CD14-positive monocyte (primary cell): ENCODE data around the gene ST6GALNAC3. TPM values are rescaled to one million over a fixed set of nuclear protein-coding genes. Genes with fewer than 3 reads are reported as not detected.

Experiments
- DNase-seq, 3 donors: peaks; one replicate each; pipeline ENCODE4 v3.0.0-alpha.2; 2011 to 2022
- H2AFZ ChIP-seq: 2 replicates; pipeline ENCODE4 v1.6.0; 2012; ENCODE audit warnings: mild to moderate bottlenecking, low read depth, low read length, inconsistent platforms; ENCODE audit not compliant: insufficient read depth, poor library complexity, severe bottlenecking
- H3K27ac ChIP-seq, 2 donors: 1 replicate in 1 of 2; 2 replicates in 1 of 2; pipeline ENCODE4 v1.5.1; 2012 to 2013; ENCODE audit warnings: low read length in 2 of 2, control low read depth in 1 of 2, inconsistent platforms in 1 of 2, low read depth in 1 of 2, mild to moderate bottlenecking in 1 of 2
- H3K27me3 ChIP-seq, 2 donors: one replicate each; pipeline versions ENCODE4 v1.6.0 to v1.6.1; 2011 to 2013; ENCODE audit warnings: low read length in 2 of 2; ENCODE audit not compliant: control insufficient read depth in 2 of 2, insufficient read depth in 2 of 2
- H3K36me3 ChIP-seq, 2 donors: replicated peaks in 1 of 2; 1 replicate in 1 of 2; 2 replicates in 1 of 2; pipeline versions ENCODE4 v1.5.1 to v1.6.1; 2012 to 2013; ENCODE audit warnings: low read length in 2 of 2, control low read depth in 1 of 2, inconsistent platforms in 1 of 2, mild to moderate bottlenecking in 1 of 2; ENCODE audit not compliant: insufficient read depth in 2 of 2, control insufficient read depth in 1 of 2
- H3K4me1 ChIP-seq, 2 donors: 1 replicate in 1 of 2; 2 replicates in 1 of 2; pipeline versions ENCODE4 v1.5.1 to v1.6.1; 2012 to 2013; ENCODE audit warnings: low read length in 2 of 2, control low read depth in 1 of 2, inconsistent platforms in 1 of 2, mild to moderate bottlenecking in 1 of 2, moderate library complexity in 1 of 2; ENCODE audit not compliant: insufficient read depth in 2 of 2, control insufficient read depth in 1 of 2
- H3K4me2 ChIP-seq: replicated peaks from 2 replicates; pipeline ENCODE3; 2012; ENCODE audit warnings: low read length, moderate library complexity, mild to moderate bottlenecking; ENCODE audit not compliant: poor library complexity, severe bottlenecking; ENCODE audit errors: extremely low read depth
- H3K4me3 ChIP-seq, 3 experiments: fragments of 200-600 bp in 1 of 3; sonication (generic) in 1 of 3; replicated peaks in 1 of 3; 1 replicate in 2 of 3; 2 replicates in 1 of 3; pipeline ENCODE4 v1.5.1; 2011 to 2013; ENCODE audit warnings: low read length in 3 of 3, mild to moderate bottlenecking in 3 of 3, control low read depth in 2 of 3, low read depth in 2 of 3, inconsistent platforms in 1 of 3, moderate library complexity in 1 of 3
- H3K79me2 ChIP-seq: 2 replicates; pipeline ENCODE4 v1.6.0; 2012; ENCODE audit warnings: mild to moderate bottlenecking, control low read depth, inconsistent platforms, low read length, moderate library complexity; ENCODE audit not compliant: insufficient read depth
- H3K9ac ChIP-seq: 2 replicates; pipeline ENCODE4 v1.6.0; 2017; ENCODE audit warnings: low read length, mild to moderate bottlenecking; ENCODE audit not compliant: insufficient read depth, poor library complexity, severe bottlenecking
- H3K9me3 ChIP-seq, 2 donors: replicated peaks in 1 of 2; 1 replicate in 1 of 2; 2 replicates in 1 of 2; pipeline versions ENCODE4 v1.5.1 to v1.6.1; 2012 to 2013; ENCODE audit warnings: low read length in 2 of 2, control low read depth in 1 of 2; ENCODE audit not compliant: control insufficient read depth in 1 of 2, insufficient read depth in 1 of 2
- H4K20me1 ChIP-seq: 2 replicates; pipeline ENCODE4 v1.6.0; 2012; ENCODE audit warnings: mild to moderate bottlenecking, low read length, control low read depth, moderate library complexity; ENCODE audit not compliant: insufficient read depth
- H3K27ac Mint-ChIP-seq, 7 donors: one replicate each; pipeline ENCODE4 v1.8.0; 2020; ENCODE audit warnings: mild to moderate bottlenecking in 7 of 7, mixed read lengths in 7 of 7, moderate library complexity in 6 of 7, inconsistent platforms in 2 of 7
- H3K27me3 Mint-ChIP-seq, 3 donors: one replicate each; pipeline ENCODE4 v1.8.0; 2021 to 2022; ENCODE audit warnings: low read depth in 3 of 3, mild to moderate bottlenecking in 3 of 3, mixed read lengths in 3 of 3, moderate library complexity in 3 of 3, inconsistent platforms in 1 of 3
- H3K36me3 Mint-ChIP-seq, 2 donors: one replicate each; pipeline ENCODE4 v1.8.0; 2020; ENCODE audit warnings: mixed read lengths in 2 of 2, inconsistent platforms in 1 of 2, mild to moderate bottlenecking in 1 of 2
- H3K4me1 Mint-ChIP-seq: one replicate; pipeline ENCODE4 v1.8.0; 2020; ENCODE audit warnings: mild to moderate bottlenecking, mixed read lengths
- H3K4me3 Mint-ChIP-seq, 2 donors: one replicate each; pipeline ENCODE4 v1.8.0; 2020; ENCODE audit warnings: mild to moderate bottlenecking in 2 of 2, mixed read lengths in 2 of 2, moderate library complexity in 1 of 2
- H3K9me3 Mint-ChIP-seq, 7 donors: one replicate each; pipeline ENCODE4 v1.8.0; 2020 to 2022; ENCODE audit warnings: mixed read lengths in 7 of 7, mild to moderate bottlenecking in 6 of 7, moderate library complexity in 6 of 7, inconsistent platforms in 2 of 7
- CTCF ChIP-seq: fragments of 200-600 bp; IDR thresholded peaks from one replicate; pipeline ENCODE4 v1.8.0; 2022; ENCODE audit warnings: antibody characterized with exemption, mild to moderate bottlenecking
- WGBS: methylation state at CpG from one replicate; pipeline ENCODE4 v1.1.5; 2013; ENCODE audit warnings: missing lambda C conversion rate; ENCODE audit not compliant: insufficient coverage; 5-methylcytosine and 5-hydroxymethylcytosine counted together
- intact Hi-C, 2 donors: fragments of 100-400 bp; cut with micrococcal nuclease; formaldehyde crosslinking; loops; one replicate each; pipeline versions ENCODE4 v1.15.0 to v1.15.1; 2023
- polyA plus RNA-seq, 3 donors: library from polyadenylated mRNA; depleted of rRNA in 1 of 3; unstranded in 2 of 3; stranded (reverse) in 1 of 3; fragments of 300-500 nt in 2 of 3; fragments of >200 nt in 1 of 3; fragmentation: Illumina TruSeq in 2 of 3; gene quantifications; 1 replicate in 2 of 3; 2 replicates in 1 of 3; pipeline ENCODE4 v1.2.3, GENCODE V29; 2012 to 2021

Gene ST6GALNAC3
- polyA plus RNA-seq, 3 donors: 6.5 to 9.2 (median 7.6) TPM

- H3K36me3 ChIP-seq: no peaks in the 10 kb centered on the region
- peaks cover 0 to 7% (median 3%) of the 10 kb centered on the region in 7 donors for H3K9me3 Mint-ChIP-seq
- H3K4me3 ChIP-seq: no peak overlapping the region
- no peak overlapping the region for H3K4me2 ChIP-seq
- no peaks in the 10 kb centered on the region for H3K9me3 ChIP-seq
- no peak overlapping the region for H3K27ac Mint-ChIP-seq
- H3K4me3 Mint-ChIP-seq: no peak overlapping the region
- H3K4me1 ChIP-seq: no peaks in the 10 kb centered on the region
- H3K27ac ChIP-seq: no peak overlapping the region
- no peak for DNase-seq
- H2AFZ ChIP-seq: no peak overlapping the region
- H4K20me1 ChIP-seq: no peaks in the 10 kb centered on the region
- no peaks in the 10 kb centered on the region for H3K79me2 ChIP-seq
- H3K27me3 Mint-ChIP-seq: no peaks in the 10 kb centered on the region
- TF ChIP-seq CTCF: no peak
- no peaks in the 10 kb centered on the region for H3K36me3 Mint-ChIP-seq
- 100% methylated on average over 3 of the region's 5 CpGs for WGBS
- H3K4me1 Mint-ChIP-seq: peaks cover 3% of the 10 kb centered on the region
- H3K9ac ChIP-seq: no peak overlapping the region
- intact Hi-C loops: no loop called here
- H3K27me3 ChIP-seq: peaks cover 0 to 2% of the 10 kb centered on the region in 2 donors
Observed at GRCh38 chr1:76162254-76162653, 87.7 kb downstream of the ST6GALNAC3 start.

GRCh38 chr1:76164165-76164564 lies 89.6 kb downstream of the ST6GALNAC3 start:
- no peak overlapping the region for H3K4me2 ChIP-seq

More at GRCh38 chr1:76164165-76164564, 89.6 kb downstream of the ST6GALNAC3 start:
- Histone ChIP-seq H3K4me3 (no peak overlapping the region), H2AFZ (no peak overlapping the region), H3K4me1 (no peaks in the 10 kb centered on the region), H3K36me3 (no peaks in the 10 kb centered on the region), H3K9ac (no peak overlapping the region), H3K9me3 (peaks cover 0 to 10% of the 10 kb centered on the region in 2 donors), H3K27ac (no peak overlapping the region), H3K27me3 (peaks cover 0 to 2% of the 10 kb centered on the region in 2 donors), H3K79me2 (no peaks in the 10 kb centered on the region), H4K20me1 (no peaks in the 10 kb centered on the region)
- Mint-ChIP-seq H3K9me3 (peaks cover 7 to 24% (median 15%) of the 10 kb centered on the region in 7 donors), H3K27ac (no peak overlapping the region), H3K27me3 (peaks cover 0 to 2% (median 0%) of the 10 kb centered on the region in 3 donors), H3K36me3 (no peaks in the 10 kb centered on the region), H3K4me3 (no peak overlapping the region), H3K4me1 (peaks cover 3% of the 10 kb centered on the region)
- intact Hi-C loops: no loop called here
- TF ChIP-seq CTCF: no peak
- DNase-seq: no peak
